ENCODE results near the gene A4GALT. TPM values are rescaled to one million over a fixed set of nuclear protein-coding genes. Genes with fewer than 3 reads are reported as not detected.

A4GALT gene
- total RNA-seq, 2 experiments from 2014 or later: not detected

- no peak overlapping the region for H3K4me3 ChIP-seq (ENCODE audit: low read length)
- H3K4me3 Mint-ChIP-seq: no peak overlapping the region
- ChIA-PET POLR2A (no interaction called here), CTCF (no interaction called here)
- H3K4me1 ChIP-seq (ENCODE audit: insufficient read depth, low read length): no peaks in the 10 kb centered on the region
- no peak overlapping the region for H3K27ac ChIP-seq (ENCODE audit: low read depth in 1 of 2, low read length in 2 of 2)
- no peak overlapping the region for H3K27ac Mint-ChIP-seq
- no peaks in the 10 kb centered on the region for H3K36me3 ChIP-seq (ENCODE audit: insufficient read depth, low read length)
- no peaks in the 10 kb centered on the region for H3K4me1 Mint-ChIP-seq (ENCODE audit: low read depth)
- intact Hi-C loops (cut with DNase I, micrococcal nuclease): no loop called here
- TF ChIP-seq CTCF (IDR thresholded peaks at IDR 0.05): no peak
- H3K27me3 Mint-ChIP-seq: peaks cover 6% of the 10 kb centered on the region
- no peaks in the 10 kb centered on the region for H3K27me3 ChIP-seq (ENCODE audit: control insufficient read depth in 1 of 2, insufficient read depth in 2 of 2, low read length in 2 of 2)
- peaks cover 2% of the 10 kb centered on the region for H3K9me3 Mint-ChIP-seq
- ATAC-seq (ENCODE audit: poor library complexity) (no peak), DNase-seq (no peak)
- peaks cover 0 to 7% of the 10 kb centered on the region in 2 experiments for H3K9me3 ChIP-seq (ENCODE audit: control insufficient read depth in 1 of 2, insufficient read depth in 1 of 2, low read length in 2 of 2)
- no peaks in the 10 kb centered on the region for H3K36me3 Mint-ChIP-seq (ENCODE audit: low read depth)
Measured at GRCh38 chr22:42682113-42682851, 38.4 kb downstream of the A4GALT start.

GRCh38 chr22:42680648-42681047 is 40.0 kb downstream of the A4GALT start:
- no peaks in the 10 kb centered on the region for H3K27me3 ChIP-seq (ENCODE audit: control insufficient read depth in 1 of 2, insufficient read depth in 2 of 2, low read length in 2 of 2)
- POLR2A ChIA-PET: no interaction called here
- CTCF ChIA-PET: no interaction called here
- no peaks in the 10 kb centered on the region for H3K36me3 ChIP-seq (ENCODE audit: insufficient read depth, low read length)
- ATAC-seq (ENCODE audit: poor library complexity): no peak
- no peak overlapping the region for H3K27ac ChIP-seq (ENCODE audit: low read depth in 1 of 2, low read length in 2 of 2)
- peak in 2 of 14 experiments; percentile 3 to 37 for DNase-seq
- H3K4me1 ChIP-seq (ENCODE audit: insufficient read depth, low read length): no peaks in the 10 kb centered on the region
- peaks cover 0 to 7% of the 10 kb centered on the region in 2 experiments for H3K9me3 ChIP-seq (ENCODE audit: control insufficient read depth in 1 of 2, insufficient read depth in 1 of 2, low read length in 2 of 2)
- no peak overlapping the region for H3K27ac Mint-ChIP-seq
- H3K9me3 Mint-ChIP-seq: peaks cover 2% of the 10 kb centered on the region
- no peak overlapping the region for H3K4me3 Mint-ChIP-seq
- no peaks in the 10 kb centered on the region for H3K4me1 Mint-ChIP-seq (ENCODE audit: low read depth)
- intact Hi-C loops (cut with DNase I, micrococcal nuclease): no loop called here
- H3K27me3 Mint-ChIP-seq: peaks cover 6% of the 10 kb centered on the region
- TF ChIP-seq CTCF (IDR thresholded peaks at IDR 0.05): no peak
- no peaks in the 10 kb centered on the region for H3K36me3 Mint-ChIP-seq (ENCODE audit: low read depth)
- H3K4me3 ChIP-seq (ENCODE audit: low read length): no peak overlapping the region

- ATAC-seq (ENCODE audit: poor library complexity) (no peak), DNase-seq (no peak)
- no peaks in the 10 kb centered on the region for H3K4me1 ChIP-seq (ENCODE audit: insufficient read depth, low read length)
- Mint-ChIP-seq H3K27ac (no peak overlapping the region), H3K9me3 (peaks cover 2% of the 10 kb centered on the region), H3K27me3 (peaks cover 6% of the 10 kb centered on the region), H3K4me3 (no peak overlapping the region), H3K4me1 (ENCODE audit: low read depth) (no peaks in the 10 kb centered on the region), H3K36me3 (ENCODE audit: low read depth) (no peaks in the 10 kb centered on the region)
- no peak overlapping the region for H3K4me3 ChIP-seq (ENCODE audit: low read length)
- peaks cover 0 to 7% of the 10 kb centered on the region in 2 experiments for H3K9me3 ChIP-seq (ENCODE audit: control insufficient read depth in 1 of 2, insufficient read depth in 1 of 2, low read length in 2 of 2)
- H3K27ac ChIP-seq (ENCODE audit: low read depth in 1 of 2, low read length in 2 of 2): no peak overlapping the region
- TF ChIP-seq CTCF (IDR thresholded peaks at IDR 0.05): no peak
- H3K27me3 ChIP-seq (ENCODE audit: control insufficient read depth in 1 of 2, insufficient read depth in 2 of 2, low read length in 2 of 2): no peaks in the 10 kb centered on the region
- intact Hi-C loops (cut with DNase I, micrococcal nuclease): no loop called here
- no peaks in the 10 kb centered on the region for H3K36me3 ChIP-seq (ENCODE audit: insufficient read depth, low read length)
- CTCF ChIA-PET: no interaction called here
- POLR2A ChIA-PET: no interaction called here
Measured at GRCh38 chr22:42679691-42680090, 41.0 kb downstream of the A4GALT start.

Data from CD4-positive, alpha-beta T cell (primary cell).